GM19463 (cell line): ENCODE results near the gene TBC1D1.
A peak's percentile ranks its signal among the peaks of the same experiment; 100 is the strongest.

Experiments used
- ATAC-seq: cut with Tn5 transposase; IDR thresholded peaks from one replicate; pipeline ENCODE4 v1.9.1; 2021; ENCODE audit warnings: mild to moderate bottlenecking, moderate library complexity; ENCODE audit not compliant: unreplicated experiment

The TBC1D1 gene

GRCh38 chr4:37989398-37990260, 98.7 kb downstream of the TBC1D1 start:
- no peak for ATAC-seq

GRCh38 chr4:37990731-37991245, 99.9 kb downstream of the TBC1D1 start:
- no peak for ATAC-seq

GRCh38 chr4:37991623-37992410, 100.9 kb downstream of the TBC1D1 start:
- no peak for ATAC-seq

- ATAC-seq, result no peak
These were observed 102.9 kb downstream of the TBC1D1 start for GRCh38 chr4:37993806-37994205.

- peak; percentile 77 for ATAC-seq
These were observed 103.7 kb downstream of the TBC1D1 start for GRCh38 chr4:37994569-37994968.

GRCh38 chr4:37995299-37995821, 104.5 kb downstream of the TBC1D1 start:
- peak; percentile 38 for ATAC-seq

- ATAC-seq, result no peak
These were observed 105.3 kb downstream of the TBC1D1 start for GRCh38 chr4:37995981-37996775.

GRCh38 chr4:37998226-37998625, 107.3 kb downstream of the TBC1D1 start:
- no peak for ATAC-seq

- no peak for ATAC-seq
These were observed 108.3 kb downstream of the TBC1D1 start for GRCh38 chr4:37999000-37999716.

GRCh38 chr4:37999965-38000364, 109.1 kb downstream of the TBC1D1 start:
- ATAC-seq, result no peak

GRCh38 chr4:38001927-38002326, 111.0 kb downstream of the TBC1D1 start:
- no peak for ATAC-seq

GRCh38 chr4:38002451-38003071, 111.7 kb downstream of the TBC1D1 start:
- no peak for ATAC-seq

GRCh38 chr4:38003102-38003501, 112.2 kb downstream of the TBC1D1 start:
- no peak for ATAC-seq

GRCh38 chr4:38003628-38004027, 112.7 kb downstream of the TBC1D1 start:
- no peak for ATAC-seq

GRCh38 chr4:38004062-38004461, 113.2 kb downstream of the TBC1D1 start:
- ATAC-seq, result no peak

GRCh38 chr4:38004887-38005286, 114.0 kb downstream of the TBC1D1 start:
- ATAC-seq, result no peak

GRCh38 chr4:38005637-38006036, 114.8 kb downstream of the TBC1D1 start:
- no peak for ATAC-seq

GRCh38 chr4:38007645-38008044, 116.8 kb downstream of the TBC1D1 start:
- ATAC-seq, result no peak

GRCh38 chr4:38008571-38009021, 117.7 kb downstream of the TBC1D1 start:
- ATAC-seq, result no peak

- ATAC-seq, result no peak
These were observed 118.5 kb downstream of the TBC1D1 start for GRCh38 chr4:38009421-38009820.
